HG03066 (cell line): ENCODE results near the gene NPC2.
A peak's percentile ranks its signal among the peaks of the same experiment; 100 is the strongest.
"Not testable (repeated sequence)": the region's sequence is repeated elsewhere in the genome, so short reads cannot be mapped to it uniquely, and the experiment has no call there.

Experiments used
- ATAC-seq: cut with Tn5 transposase; IDR thresholded peaks from one replicate; pipeline ENCODE4 v1.9.1; 2021; ENCODE audit warnings: low read depth; ENCODE audit not compliant: unreplicated experiment

Gene NPC2

DNA sequence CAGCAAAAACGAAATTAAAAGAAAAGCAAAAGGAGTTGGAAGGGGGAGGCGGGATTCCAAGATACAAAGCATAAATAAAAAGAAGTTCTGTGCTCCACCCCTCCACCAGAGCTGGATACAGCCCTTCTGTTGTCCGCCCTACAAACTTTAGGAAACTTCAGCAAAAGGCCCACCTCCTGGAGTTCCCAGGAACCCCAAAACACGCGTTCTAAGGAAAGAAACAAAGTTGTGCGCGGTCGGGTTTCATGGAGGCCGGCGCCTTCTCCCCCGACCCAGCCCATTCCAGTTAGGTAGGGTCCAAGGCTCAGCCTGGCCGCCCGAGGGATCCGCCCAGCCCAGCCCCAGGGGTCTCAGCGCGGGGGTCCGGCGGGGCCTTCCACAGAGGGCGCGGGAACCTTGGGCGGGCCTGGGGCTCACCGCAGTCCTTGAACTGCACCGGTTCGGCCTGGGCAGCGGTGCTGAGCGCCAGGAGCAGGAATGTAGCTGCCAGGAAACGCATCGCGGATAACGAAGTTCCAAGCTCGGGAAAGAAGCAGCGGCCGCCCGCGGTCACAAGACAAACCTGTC lies at the start of gene NPC2:
NPC2 (minus strand) TSS at position 530 of the 567 bp plus-strand sequence; CDS start at position 499, 31 bp downstream.
- peak; percentile 5 for ATAC-seq

DNA sequence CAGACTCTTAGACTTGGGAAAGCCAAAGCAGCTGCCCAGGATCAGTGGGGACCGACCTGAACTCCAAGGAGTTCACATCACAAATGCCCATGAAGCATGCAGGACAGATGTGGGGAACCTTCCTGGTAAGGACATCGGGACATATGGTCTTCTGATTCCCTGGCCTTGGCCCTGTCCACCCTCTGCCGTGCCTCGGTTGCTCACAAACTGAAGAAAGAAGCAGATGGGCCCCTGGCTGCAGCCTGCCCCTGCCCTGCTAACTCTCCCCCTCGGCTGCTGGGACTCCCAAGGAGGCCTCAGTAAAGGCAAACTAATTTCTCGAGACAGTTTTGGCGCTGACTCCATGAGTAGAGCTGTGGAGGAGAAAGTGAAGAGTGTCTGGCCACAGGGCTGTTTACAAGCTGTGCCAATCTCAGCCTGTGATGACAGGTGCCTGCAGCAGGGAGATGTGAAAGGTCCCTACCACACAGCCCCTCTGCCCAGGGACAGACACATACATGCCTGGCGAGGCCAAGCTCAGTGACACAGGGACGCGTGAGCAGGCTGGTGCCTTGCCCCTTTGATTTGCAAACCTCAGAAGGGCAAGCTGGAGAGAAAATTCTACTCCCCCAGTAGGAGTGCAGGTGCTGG lies 49.1 kb upstream of the NPC2 start:
- no peak for ATAC-seq

DNA sequence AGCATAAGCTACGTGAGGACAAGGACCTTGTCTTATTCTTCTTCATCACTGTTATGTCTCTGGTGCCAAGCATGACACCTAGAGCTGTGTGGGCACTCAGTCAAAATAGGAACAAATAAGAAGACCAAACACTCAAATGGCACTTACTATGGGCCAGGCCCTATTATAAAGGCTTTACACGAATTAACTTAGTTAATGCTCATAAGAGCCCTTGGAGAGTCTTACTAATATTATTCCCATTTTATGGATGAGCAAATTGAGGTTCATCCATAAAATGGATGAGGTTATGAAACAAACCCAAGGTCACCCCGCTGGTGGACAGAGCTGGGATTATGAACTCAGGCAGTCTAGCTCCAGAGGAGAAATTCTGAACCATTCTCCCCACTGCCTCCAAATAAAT lies 48.1 kb upstream of the NPC2 start:
- ATAC-seq: no peak

DNA sequence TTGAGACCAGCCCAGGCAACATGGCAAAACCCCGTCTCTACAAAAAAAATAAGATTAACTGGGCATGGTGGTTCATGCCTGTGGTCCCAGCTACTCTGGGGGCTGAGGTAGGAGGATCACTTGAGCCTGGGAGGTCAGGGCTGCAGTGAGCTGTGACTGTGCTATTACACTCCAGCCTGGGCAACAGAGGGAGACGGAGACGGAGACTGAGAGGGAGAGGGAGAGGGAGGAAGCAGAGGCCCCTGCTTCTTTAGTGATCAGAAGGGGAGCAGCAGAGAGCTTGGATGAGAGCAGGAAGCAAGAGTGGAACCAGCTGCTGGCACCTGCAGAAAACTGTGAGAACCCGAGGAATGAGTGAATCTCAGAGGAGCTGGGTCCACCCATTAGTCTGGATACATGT lies 46.4 kb upstream of the NPC2 start:
- ATAC-seq: no peak

DNA sequence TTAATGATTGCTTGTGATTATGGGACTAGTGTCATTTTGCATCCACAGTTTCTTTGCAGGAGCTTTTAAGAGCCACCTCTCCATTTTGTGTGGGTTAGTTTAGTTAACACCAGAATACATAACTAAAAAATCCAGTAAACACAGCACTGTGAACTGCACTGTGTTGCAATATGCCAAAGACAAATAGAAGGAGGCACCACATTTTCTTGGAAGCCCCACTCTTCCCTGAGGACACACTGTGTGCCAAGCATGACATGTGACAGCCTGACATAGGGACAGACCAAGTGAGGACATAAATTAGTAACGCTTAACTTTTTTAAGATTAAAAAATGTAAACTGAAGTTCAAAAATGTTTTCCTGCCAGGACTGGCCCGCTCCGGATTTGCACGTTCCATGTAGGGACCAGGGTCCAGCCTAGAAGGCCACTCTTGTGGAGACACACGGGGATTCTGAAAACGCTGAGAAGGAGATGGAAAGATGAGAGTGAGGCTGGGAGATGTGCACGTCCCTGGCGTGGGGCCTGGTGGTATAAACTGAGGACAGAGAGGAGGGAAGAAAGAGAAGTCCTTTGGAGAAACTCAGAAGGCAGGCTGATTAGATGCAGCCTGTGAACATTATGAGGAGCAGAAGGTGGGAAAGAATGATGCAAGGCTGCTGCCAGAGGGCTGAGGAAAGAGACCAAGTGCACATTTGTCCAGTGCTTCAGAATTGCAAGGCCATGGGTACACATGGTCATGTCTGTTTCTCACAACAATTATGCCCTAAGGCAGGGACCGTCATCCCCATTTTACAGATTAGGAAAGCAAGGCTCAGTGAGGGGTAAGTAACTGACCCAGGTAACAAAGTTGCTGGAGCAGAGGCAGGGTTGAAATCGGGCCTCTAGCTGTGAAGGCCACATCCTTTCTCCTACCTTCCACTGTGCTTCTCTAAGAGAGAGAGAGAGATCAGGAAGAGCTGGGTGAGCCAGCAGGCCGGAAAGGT lies 45.6 kb upstream of the NPC2 start:
- no peak for ATAC-seq

DNA sequence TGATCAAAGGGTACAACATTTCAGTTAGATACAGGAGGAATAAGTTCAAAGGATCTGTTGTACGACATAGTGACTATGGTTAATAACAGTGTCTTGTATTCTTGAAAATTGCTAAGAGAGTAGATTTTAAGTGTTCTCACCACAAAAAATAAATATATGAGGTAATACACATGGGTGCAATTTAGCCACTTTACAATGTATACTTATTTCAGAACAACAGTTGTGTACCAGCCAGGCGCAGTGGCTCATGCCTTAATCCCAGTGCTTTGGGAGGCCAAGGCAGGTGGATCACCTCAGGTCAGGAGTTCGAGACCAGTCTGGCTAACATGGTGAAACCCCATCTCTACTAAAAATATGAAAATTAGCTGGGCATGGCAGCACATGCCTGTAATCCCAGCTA lies 43.2 kb upstream of the NPC2 start:
- ATAC-seq: not testable (repeated sequence)

DNA sequence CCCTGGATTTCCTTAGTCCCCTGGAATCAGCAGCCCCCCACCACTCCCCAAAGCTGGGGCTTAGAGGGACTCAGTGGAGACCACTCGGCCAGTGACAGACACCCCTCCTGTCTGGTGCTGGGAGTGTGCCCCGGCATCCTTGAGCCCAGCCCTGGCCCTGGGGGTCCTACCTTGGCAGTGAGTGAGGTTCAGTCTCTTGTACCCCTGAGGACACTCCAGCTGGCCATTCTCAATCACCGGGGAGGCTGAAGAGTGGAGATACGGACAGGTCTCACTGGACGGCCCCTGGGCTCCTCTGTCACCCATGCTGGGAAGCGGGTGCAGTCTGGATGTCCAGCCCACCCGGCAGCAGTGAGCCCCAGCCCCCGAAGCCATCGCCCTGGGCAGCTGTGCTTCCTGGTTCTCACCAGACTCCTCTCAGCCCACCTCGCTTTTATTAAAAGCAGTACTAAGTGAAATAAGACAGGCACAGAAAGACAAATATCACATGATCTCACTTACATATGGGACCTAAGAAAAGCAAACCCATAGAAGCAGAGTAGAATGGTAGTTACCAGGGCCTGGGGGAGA lies 42.7 kb upstream of the NPC2 start:
- ATAC-seq: no peak

DNA sequence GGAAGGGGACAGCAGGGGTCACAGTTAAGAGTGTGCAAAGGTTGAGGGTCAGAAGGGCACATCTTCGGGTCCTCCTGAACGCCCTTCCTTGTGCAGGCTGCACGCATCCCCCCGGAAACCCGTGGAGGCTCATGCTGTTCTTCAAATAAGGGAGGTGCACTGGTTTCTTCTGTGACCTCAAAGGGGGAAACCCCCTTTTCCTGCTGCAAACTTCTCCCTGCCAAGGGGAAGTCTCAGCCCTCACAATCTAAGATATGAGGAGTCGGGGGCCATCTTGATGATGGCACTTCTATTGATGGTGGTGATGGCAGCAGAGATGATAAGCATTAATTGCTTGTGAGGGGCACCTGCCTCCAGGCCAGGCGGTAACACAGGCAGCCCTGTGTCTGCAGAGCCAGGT lies 40.5 kb upstream of the NPC2 start:
- ATAC-seq: no peak

DNA sequence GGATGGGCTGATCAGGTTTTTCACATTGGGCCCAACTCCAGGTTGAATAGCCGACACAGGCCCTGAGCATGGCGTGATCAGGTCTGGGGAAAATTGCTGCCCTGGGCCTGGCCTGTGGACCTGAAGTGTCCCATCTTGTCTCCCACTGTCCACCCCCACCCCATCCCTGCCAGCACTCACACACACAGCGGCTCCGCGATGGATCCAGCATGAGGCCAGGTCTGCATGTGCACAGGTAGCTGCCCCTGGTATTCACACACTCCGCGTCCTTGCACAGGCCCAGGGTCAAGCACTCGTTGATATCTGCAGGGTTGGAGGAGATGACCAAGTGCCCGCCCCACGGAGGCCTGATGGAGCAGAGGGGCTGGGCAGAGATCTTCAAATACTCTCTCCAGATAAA lies 39.1 kb upstream of the NPC2 start:
- no peak for ATAC-seq

DNA sequence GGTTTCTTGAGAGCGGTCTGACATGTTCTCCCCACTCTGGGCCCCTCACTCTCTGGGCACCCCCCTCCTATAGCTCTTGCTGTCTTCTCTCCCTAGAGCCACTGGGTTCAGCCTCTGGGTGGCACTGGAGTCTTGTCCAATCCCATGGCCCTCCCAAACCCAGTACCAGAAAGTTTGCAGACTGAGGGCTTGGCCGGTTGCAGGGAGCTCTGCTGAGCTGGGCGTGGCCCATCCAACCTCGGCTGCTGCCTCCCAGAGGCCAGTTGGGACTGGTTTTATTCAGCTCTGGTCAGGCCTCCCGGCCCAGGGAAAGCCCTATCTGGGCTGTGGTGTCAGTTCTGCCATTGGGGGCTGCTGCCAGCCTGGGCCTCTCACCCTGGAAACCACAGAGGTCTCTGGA lies 38.4 kb upstream of the NPC2 start:
- no peak for ATAC-seq

DNA sequence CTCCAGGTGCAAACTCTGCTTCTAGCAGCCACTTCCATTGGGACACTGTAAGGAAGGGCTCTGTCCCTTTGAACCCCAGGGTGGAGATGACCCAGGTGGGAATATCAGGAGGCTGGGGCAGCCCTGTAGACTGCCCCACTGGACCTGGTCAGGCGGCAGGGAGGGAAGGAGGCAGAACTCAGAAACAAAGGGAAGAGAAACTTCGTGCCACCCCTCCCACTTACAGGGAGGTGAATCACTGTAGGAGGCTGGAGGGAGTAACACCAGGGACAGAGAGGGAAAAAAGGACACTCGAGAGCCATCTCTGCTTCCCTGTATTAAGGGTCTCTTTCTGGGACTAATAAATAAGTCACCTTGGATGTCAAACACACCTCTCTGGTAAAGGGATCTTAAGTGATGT lies 37.9 kb upstream of the NPC2 start:
- ATAC-seq: no peak

DNA sequence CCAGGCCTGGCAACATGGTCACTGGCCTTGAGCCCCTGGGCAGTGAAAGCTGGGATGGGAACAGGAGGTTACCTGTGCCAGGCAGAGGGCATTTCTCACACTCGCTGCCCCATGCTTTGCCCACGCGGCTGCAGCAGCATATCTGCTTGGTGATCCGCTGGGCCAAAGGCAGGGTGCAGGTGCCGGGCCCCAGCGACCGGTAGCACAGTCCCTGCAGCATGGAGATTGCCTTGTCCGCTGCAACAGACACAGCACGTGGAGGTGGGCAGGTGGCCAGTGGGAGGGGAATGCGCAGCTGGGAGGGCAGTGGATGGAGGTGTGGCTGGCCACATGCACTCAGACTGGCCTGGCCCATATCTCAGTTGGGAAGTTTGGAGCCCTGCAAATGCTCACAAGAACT lies 35.8 kb upstream of the NPC2 start:
- ATAC-seq: no peak

DNA sequence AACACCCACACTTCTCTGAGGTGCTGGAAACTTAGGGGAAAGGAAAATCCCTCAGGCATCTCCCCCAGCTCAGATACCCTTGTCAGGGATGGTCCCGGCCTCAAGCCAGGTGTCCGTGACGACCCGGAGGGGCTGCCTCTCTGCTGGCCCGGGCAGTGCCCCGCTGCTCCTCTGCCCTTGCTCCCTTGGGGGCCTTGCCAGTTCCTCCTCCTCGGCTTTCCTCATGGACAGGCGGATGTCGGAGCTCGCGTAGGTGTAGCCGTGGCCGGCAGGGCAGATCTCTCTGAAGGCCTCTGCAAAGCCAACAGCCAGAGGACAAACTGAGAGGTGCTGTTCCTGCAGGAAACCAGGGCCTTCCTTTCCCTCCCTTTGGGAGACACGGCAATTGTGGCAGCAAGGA lies 35.3 kb upstream of the NPC2 start:
- no peak for ATAC-seq

DNA sequence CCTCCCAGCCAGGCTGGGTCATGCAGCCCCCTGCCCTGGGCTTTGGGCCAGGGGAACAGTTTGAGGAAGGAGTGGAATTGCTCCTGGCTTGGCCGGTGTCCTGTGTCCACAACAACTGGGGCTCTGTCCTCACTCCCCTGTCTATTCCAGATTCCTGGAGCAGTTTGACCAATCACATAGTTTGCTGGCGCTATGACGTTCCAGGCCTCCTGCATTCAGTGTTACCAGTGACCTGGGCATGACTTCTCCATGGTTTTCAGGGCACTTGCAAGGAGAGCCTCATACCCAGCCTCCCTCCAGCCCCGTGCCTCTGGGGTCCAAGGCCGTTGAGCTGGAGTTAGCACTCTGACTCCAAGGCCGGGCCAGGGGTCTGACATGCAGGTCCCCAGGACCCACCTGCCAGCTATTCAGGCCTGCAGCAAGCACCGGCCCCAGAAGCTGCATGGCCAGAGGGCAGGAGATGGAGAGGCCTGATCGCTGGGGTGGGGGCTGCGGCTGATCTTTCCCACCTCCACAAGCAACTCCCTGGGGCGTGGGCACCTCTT lies 34.7 kb upstream of the NPC2 start:
- no peak for ATAC-seq

DNA sequence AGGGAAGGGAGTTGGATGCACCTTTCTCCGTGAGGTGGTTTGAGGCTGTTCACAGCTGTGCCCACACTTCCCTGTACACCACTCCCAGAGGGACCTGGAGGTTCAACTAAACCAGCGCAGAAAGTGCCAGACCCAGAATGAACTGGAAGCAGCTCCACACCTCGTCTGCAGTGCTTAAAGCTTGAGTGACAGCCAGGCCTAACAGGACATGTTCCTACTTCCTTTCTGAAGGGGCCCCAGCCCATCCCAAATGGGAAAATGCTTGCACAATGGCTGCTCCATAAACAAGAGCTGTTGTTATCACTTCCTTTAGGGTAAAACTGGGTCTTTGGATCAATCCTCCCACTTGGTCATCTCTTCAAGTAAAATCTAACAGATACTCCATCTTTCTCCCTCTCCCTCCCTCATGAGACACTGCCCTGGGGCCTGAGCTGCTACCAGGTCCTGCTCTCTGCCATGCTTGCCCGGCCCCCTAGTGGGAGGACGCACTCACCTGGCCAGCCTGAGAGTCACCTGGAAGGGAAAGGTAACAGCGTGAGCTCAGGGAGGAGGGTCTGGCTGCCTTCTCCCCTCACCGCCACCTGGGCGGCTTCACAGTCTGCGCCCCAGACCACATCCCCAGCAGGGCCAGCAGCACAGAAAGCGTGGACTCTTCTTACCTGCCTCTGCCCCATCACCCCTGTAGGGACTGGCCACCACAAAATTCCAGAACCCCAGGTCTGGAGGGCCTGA lies 33.9 kb upstream of the NPC2 start:
- no peak for ATAC-seq

DNA sequence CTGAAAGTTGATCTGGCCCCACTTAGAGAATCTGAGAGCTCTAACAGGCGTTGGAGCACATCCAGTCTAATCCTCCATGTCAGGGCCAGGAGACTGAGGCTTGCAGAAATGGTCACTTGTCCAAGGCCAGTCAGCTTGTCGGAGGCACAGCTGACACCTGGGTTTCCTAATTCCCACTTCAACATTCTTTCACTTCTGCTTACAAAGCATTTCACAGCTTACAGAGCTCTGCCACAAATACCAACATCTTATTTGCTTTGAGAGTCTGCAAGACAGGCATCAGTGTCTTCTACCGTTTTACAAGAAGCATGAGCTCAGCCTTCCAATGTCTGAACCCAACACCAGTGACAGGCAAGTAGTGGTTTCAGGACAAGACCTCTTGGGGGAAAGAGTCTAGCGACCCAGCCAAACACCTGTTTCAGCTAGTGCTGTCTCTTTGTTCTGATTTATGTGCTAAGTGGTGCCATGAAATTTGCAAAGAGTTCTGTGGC lies 32.3 kb upstream of the NPC2 start:
- ATAC-seq: no peak

DNA sequence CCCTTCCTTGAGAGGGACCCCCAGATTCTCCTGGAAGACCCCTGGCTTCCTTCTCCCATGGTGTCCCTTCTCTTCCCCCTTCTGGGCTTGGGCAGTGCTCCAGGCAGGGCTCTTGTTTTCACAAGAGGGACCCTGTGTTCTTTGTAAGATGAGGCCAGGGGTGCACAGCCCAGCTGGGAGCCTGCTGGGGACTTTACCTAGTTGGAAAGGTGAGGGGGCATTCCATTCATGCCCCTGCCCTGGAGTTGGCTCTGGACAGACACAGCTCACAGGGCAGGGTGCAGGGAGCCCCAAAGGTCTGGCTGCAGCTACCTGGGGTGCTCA lies 31.7 kb upstream of the NPC2 start:
- no peak for ATAC-seq

DNA sequence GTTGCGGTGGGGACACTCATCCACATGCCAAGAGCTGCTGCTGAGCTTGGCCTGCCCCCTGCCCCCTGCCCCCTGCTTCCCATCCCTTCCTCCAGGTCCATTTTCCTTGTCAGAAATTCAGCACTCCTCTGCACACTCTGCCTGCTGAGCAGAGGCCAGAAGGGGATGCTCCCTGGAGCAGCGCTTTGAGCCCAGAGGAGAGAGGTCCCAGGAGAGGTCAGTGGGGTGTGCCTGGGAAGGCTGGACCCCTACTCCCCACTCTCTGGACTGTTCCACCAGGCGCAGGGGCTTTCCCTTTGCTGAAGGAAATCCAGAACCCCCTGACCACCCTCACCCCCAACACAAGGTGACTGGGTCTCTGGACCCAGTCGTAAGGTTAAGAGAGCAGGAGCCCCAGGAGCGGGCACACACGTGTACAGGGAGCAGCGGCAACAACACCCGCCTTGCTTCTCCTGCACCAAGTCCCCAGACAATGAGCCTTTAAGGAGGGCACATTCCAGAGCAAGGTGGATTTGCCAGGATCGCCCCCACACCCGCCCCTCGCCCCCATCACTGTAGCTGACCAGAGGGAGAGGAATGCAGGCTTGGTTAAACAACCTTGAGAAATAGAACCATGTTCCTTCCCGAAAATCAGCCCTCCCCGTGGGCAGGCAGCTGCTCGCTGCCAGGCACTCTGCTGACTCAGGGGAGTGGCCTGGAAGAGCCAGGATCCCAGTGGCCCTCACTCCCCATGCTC lies 31.1 kb upstream of the NPC2 start:
- no peak for ATAC-seq

DNA sequence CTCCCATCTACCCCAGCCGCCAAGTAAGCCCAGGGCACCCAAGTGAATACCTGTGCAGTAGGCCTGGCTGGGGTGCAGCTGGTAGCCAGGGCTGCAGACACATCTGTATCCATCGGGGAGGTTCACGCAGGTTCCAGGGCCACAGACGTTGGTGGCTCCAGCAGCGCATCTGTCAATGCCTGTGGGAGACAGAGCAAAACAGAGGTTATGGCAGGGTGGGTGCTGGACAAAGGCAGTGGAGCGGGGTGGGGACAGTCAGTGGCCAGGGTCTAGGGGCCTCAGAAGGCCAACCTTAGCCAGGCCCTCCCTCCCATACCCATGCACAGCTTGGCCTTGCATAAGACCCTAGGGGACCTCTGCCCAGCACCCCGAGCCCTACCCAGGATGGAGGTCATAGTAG lies 29.6 kb upstream of the NPC2 start:
- ATAC-seq: no peak

DNA sequence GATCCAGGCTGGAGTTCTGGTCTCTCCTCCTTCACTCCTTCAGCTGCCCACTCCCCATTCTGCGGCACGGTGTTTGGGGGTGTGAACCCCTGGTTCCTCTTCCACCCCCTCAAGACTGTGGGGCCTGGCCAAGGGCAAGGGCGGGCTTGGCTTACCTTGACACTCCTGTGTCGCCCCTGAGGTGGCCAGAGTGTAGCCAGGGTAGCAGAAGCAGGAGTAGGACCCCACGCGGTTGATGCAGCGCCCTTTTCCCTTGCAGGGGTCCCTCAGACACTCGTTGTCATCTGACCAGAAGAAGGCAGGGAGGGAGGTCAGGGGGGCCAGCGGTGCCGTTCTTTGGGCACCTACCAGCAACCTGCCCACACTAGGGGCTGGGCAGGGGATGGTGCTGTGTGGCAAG lies 28.7 kb upstream of the NPC2 start:
- ATAC-seq: no peak
